Measurements from ENCODE around the gene SLIT3. TPM values are rescaled to one million over a fixed set of nuclear protein-coding genes. Genes with fewer than 3 reads are reported as not detected.

The SLIT3 gene
- total RNA-seq, 1 experiment from 2014 or later = 0.92 TPM

DNA sequence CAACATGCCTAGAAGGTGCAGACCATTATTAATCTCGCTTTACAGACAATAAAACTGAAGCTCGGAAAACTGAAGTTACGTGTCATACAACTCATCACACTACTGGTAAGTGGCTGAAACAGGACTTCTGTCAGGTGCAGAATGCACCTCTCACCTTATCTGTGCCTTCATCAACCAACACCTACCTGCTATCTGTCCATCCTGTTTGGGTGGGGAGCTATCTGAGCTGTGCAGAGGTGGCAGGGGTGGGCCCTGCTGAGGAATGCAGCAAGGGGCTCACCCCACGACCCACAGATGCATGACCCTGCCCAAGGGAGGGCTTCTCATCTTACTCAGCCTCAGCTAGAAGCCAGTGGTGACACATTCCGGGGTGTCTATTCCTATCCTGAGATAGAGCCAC is 81.6 kb downstream of the SLIT3 start:
- Histone ChIP-seq H2BK20ac (ENCODE audit: low read depth, low read length, poor library complexity, severe bottlenecking) (no peak overlapping the region), H2BK120ac (ENCODE audit: low read depth, low read length, poor library complexity, severe bottlenecking) (no peak overlapping the region), H2BK15ac (ENCODE audit: low read depth, low read length) (no peak overlapping the region), H3K27ac (ENCODE audit: insufficient read length, low read depth, low read length) (no peak overlapping the region), H4K20me1 (ENCODE audit: control insufficient read depth, insufficient read depth, insufficient read length) (no peaks in the 10 kb centered on the region), H3K9ac (ENCODE audit: extremely low read depth, insufficient read length, low read length) (no peak overlapping the region), H3K27me3 (ENCODE audit: insufficient read depth, low read length) (peaks cover 26% of the 10 kb centered on the region), H3K4me1 (ENCODE audit: insufficient read depth, low read length) (no peaks in the 10 kb centered on the region), H2BK12ac (ENCODE audit: insufficient read length, low read depth, low read length) (no peak overlapping the region), H4K5ac (ENCODE audit: insufficient read length, low read depth, low read length) (no peak overlapping the region), H3K18ac (ENCODE audit: insufficient read length, low read depth, low read length) (no peak overlapping the region), H3K9me3 (ENCODE audit: control insufficient read depth, low read depth, low read length) (no peaks in the 10 kb centered on the region), H4K91ac (ENCODE audit: insufficient read length, low read depth, low read length) (no peak overlapping the region), H3K23ac (ENCODE audit: insufficient read length, low read depth, low read length) (no peak overlapping the region), H3K23me2 (ENCODE audit: insufficient read length, low read depth, low read length, poor library complexity, severe bottlenecking) (no peaks in the 10 kb centered on the region), H3T11ph (ENCODE audit: low read length) (no peak overlapping the region), H3K14ac (ENCODE audit: insufficient read depth, low read length) (no peak overlapping the region; the same call in 1 of the 2 replicates), H4K8ac (replicated peaks; ENCODE audit: insufficient read length, low read depth, low read length) (no peak overlapping the region), H2AK5ac (ENCODE audit: insufficient read length, low read length) (no peak overlapping the region), H3K56ac (ENCODE audit: insufficient read length, low read depth, low read length) (no peak overlapping the region), H3K4me2 (ENCODE audit: insufficient read depth, insufficient read length, low read length) (no peak overlapping the region), H3K4ac (ENCODE audit: low read depth, low read length) (no peak overlapping the region), H2AFZ (ENCODE audit: low read length) (no peak overlapping the region), H3K79me2 (ENCODE audit: insufficient read depth, low read length) (no peaks in the 10 kb centered on the region), H3K79me1 (ENCODE audit: insufficient read depth, low read depth, low read length, poor library complexity, severe bottlenecking) (no peaks in the 10 kb centered on the region), H2BK5ac (ENCODE audit: insufficient read length, low read length) (no peak overlapping the region)
- Mint-ChIP-seq H3K27ac (no peak overlapping the region), H3K9me3 (no peaks in the 10 kb centered on the region; a peak in 2 of 5 replicates), H3K4me1 (peaks cover 0 to 4% of the 10 kb centered on the region in 2 experiments; a peak in 1 of 4 replicates), H3K27me3 (ENCODE audit: low read depth) (peaks cover 98% of the 10 kb centered on the region), H3K36me3 (ENCODE audit: insufficient read depth in 1 of 3, low read depth in 3 of 3) (no peaks in the 10 kb centered on the region; a peak in 1 of 7 replicates), H3K4me3 (no peak overlapping the region)
- DNase-seq = no peak
- WGBS (ENCODE audit: extremely low coverage, insufficient read length, low lambda C conversion rate) = no CpG with 5 or more reads among the region's 5 CpGs
- TF ChIP-seq, protein P1, sequence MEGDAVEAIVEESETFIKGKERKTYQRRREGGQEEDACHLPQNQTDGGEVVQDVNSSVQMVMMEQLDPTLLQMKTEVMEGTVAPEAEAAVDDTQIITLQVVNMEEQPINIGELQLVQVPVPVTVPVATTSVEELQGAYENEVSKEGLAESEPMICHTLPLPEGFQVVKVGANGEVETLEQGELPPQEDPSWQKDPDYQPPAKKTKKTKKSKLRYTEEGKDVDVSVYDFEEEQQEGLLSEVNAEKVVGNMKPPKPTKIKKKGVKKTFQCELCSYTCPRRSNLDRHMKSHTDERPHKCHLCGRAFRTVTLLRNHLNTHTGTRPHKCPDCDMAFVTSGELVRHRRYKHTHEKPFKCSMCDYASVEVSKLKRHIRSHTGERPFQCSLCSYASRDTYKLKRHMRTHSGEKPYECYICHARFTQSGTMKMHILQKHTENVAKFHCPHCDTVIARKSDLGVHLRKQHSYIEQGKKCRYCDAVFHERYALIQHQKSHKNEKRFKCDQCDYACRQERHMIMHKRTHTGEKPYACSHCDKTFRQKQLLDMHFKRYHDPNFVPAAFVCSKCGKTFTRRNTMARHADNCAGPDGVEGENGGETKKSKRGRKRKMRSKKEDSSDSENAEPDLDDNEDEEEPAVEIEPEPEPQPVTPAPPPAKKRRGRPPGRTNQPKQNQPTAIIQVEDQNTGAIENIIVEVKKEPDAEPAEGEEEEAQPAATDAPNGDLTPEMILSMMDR (conservative IDR thresholded peaks at IDR 0.05) = no peak
